C4-2B (cell line): ENCODE data around the gene CEP250.

Source experiments
- ZFX ChIP-seq: fragments of 450-650 bp; IDR thresholded peaks from 2 replicates; pipeline ENCODE4 v1.6.1; 2017
- TF ChIP-seq, protein P1 (sequence below): fragments of 450-650 bp; conservative IDR thresholded peaks from 2 replicates; pipeline ENCODE4 v1.5.1; 2017; ENCODE audit warnings: mild to moderate bottlenecking

DNA sequence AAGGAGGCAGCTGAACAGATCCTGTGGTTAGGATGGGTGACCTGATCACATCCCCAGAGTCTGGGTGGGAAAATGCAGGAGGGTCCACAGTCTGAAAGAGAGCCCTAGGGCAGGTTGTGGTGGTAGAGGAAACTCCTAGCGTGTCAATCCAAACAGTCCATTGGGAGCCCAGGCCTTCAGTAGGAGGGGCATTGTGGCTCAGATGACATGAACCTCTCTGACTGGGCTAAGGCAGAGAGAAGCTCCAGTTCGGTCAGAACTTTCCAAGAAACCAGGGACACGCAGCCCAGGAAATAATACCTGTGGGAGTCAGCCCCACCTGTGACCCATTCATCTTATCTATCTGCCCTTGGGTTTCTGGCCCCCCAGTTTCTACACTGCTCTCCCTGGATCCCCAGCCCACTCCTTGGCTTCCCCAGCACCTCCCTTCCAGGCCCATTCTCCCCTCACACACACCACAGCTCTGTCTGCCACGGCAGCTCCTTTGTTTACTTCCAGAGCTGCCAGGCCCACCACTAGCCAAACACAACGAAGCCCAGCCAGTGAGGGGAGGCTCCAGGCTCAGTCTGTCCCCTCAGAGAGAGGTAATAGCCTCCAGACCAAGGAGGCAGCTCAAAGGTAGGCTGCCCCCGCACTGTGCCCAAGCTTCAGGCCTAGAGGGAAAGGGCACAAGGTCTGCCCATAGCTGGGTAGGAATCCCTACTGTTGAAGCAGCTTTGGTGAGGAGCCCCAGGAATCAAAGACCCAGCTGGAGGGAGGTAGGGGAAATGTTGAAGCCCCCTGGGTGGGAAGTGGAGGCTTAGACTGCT is 23.6 kb upstream of the CEP250 start:
- TF ChIP-seq, protein P1, sequence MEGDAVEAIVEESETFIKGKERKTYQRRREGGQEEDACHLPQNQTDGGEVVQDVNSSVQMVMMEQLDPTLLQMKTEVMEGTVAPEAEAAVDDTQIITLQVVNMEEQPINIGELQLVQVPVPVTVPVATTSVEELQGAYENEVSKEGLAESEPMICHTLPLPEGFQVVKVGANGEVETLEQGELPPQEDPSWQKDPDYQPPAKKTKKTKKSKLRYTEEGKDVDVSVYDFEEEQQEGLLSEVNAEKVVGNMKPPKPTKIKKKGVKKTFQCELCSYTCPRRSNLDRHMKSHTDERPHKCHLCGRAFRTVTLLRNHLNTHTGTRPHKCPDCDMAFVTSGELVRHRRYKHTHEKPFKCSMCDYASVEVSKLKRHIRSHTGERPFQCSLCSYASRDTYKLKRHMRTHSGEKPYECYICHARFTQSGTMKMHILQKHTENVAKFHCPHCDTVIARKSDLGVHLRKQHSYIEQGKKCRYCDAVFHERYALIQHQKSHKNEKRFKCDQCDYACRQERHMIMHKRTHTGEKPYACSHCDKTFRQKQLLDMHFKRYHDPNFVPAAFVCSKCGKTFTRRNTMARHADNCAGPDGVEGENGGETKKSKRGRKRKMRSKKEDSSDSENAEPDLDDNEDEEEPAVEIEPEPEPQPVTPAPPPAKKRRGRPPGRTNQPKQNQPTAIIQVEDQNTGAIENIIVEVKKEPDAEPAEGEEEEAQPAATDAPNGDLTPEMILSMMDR, result no peak
- no peak for TF ChIP-seq ZFX
